ENCODE results near the gene PDRG1. TPM values are rescaled to one million over a fixed set of nuclear protein-coding genes. Genes with fewer than 3 reads are reported as not detected.

Gene PDRG1
- polyA plus RNA-seq, 1 of the 3 experiments (the other 2 are of a cell fraction): 18.9 TPM

- POLR2A ChIA-PET: no interaction called here
Measured at GRCh38 chr20:31926493-31926892, 25.4 kb downstream of the PDRG1 start.

GRCh38 chr20:31925631-31926030 is 26.2 kb downstream of the PDRG1 start:
- Histone ChIP-seq H3K9me2 (no peaks in the 10 kb centered on the region), H3K9ac (no peak overlapping the region), H3K4me3 (ENCODE audit: low read depth in 2 of 2, low read length in 1 of 2) (no peak overlapping the region), H3K36me3 (replicated peaks in 1 of 2; ENCODE audit: control insufficient read depth in 1 of 2, insufficient read depth in 2 of 2, low read length in 1 of 2) (no peaks in the 10 kb centered on the region), H4K20me1 (ENCODE audit: insufficient read depth) (no peaks in the 10 kb centered on the region), H3K79me2 (ENCODE audit: insufficient read depth) (no peaks in the 10 kb centered on the region), H3K9me3 (no peaks in the 10 kb centered on the region), H3K4me2 (no peak overlapping the region), H3K27me3 (ENCODE audit: insufficient read depth) (no peaks in the 10 kb centered on the region; the same call in 1 of the 2 replicates), H3F3A (replicated peaks; ENCODE audit: insufficient read depth) (no peaks in the 10 kb centered on the region), H3K4me1 (ENCODE audit: control insufficient read depth in 1 of 2, insufficient read depth in 2 of 2, low read depth in 1 of 2, low read length in 1 of 2) (no peaks in the 10 kb centered on the region), H3K27ac (ENCODE audit: low read depth in 2 of 2, low read length in 1 of 2) (no peak overlapping the region), H2AFZ (ENCODE audit: low read depth) (no peak overlapping the region)
- CTCF ChIA-PET: interaction anchor here (0.8 to 1.9 kb wide), 2 partner anchors 8 to 105 kb away, joined by 3 to 6 read pairs; no protein-coding TSS in a partner anchor
- 66% methylated on average over 9 of the region's 9 CpGs for WGBS (ENCODE audit: low lambda C conversion rate)
- POLR2A ChIA-PET: no interaction called here
- no peak for DNase-seq
- TF ChIP-seq JUND (IDR thresholded peaks at IDR 0.05) (no peak), ELF1 (IDR thresholded peaks at IDR 0.05) (no peak), NRF1 (IDR thresholded peaks at IDR 0.05; ENCODE audit: low read depth, low read length) (no peak), REST (IDR thresholded peaks at IDR 0.05; ENCODE audit: low read depth, low read length) (no peak), NFIC (IDR thresholded peaks at IDR 0.05; ENCODE audit: borderline replicate concordance) (no peak), IRF3 (IDR thresholded peaks at IDR 0.05; ENCODE audit: low read depth, low read length) (no peak), USF2 (IDR thresholded peaks at IDR 0.05; ENCODE audit: borderline replicate concordance, low read depth, low read length) (no peak), RAD21 (IDR thresholded peaks at IDR 0.05; ENCODE audit: low read length) (no peak)

More at GRCh38 chr20:31926493-31926892, 25.4 kb downstream of the PDRG1 start:
- Histone ChIP-seq H3F3A (replicated peaks; ENCODE audit: insufficient read depth) (no peaks in the 10 kb centered on the region), H3K9me3 (no peaks in the 10 kb centered on the region), H4K20me1 (ENCODE audit: insufficient read depth) (no peaks in the 10 kb centered on the region), H3K27ac (ENCODE audit: low read depth in 2 of 2, low read length in 1 of 2) (no peak overlapping the region), H3K4me1 (ENCODE audit: control insufficient read depth in 1 of 2, insufficient read depth in 2 of 2, low read depth in 1 of 2, low read length in 1 of 2) (no peaks in the 10 kb centered on the region), H3K27me3 (ENCODE audit: insufficient read depth) (no peaks in the 10 kb centered on the region; the same call in 1 of the 2 replicates), H2AFZ (ENCODE audit: low read depth) (no peak overlapping the region), H3K79me2 (ENCODE audit: insufficient read depth) (no peaks in the 10 kb centered on the region), H3K36me3 (replicated peaks in 1 of 2; ENCODE audit: control insufficient read depth in 1 of 2, insufficient read depth in 2 of 2, low read length in 1 of 2) (no peaks in the 10 kb centered on the region), H3K4me3 (ENCODE audit: low read depth in 2 of 2, low read length in 1 of 2) (no peak overlapping the region), H3K4me2 (no peak overlapping the region), H3K9me2 (no peaks in the 10 kb centered on the region), H3K9ac (no peak overlapping the region)
- DNase-seq: no peak
- WGBS (ENCODE audit: low lambda C conversion rate): 61% methylated on average over 2 of the region's 2 CpGs
- no peak for TF ChIP-seq RXRA (IDR thresholded peaks at IDR 0.05; ENCODE audit: borderline replicate concordance, low read depth)
- CTCF ChIA-PET: no interaction called here

All from SK-N-SH (cell line).